ENCODE measurements around the gene CACNG8.

The CACNG8 gene

GRCh38 chr19:53978975-53979801, 16.5 kb downstream of the CACNG8 start:
- H3K9ac ChIP-seq (ENCODE audit: low read length), result no peak overlapping the region
- no peaks in the 10 kb centered on the region for H3K79me2 ChIP-seq (ENCODE audit: insufficient read depth, low read length)
- H3K36me3 ChIP-seq (ENCODE audit: insufficient read depth, low read length), result no peaks in the 10 kb centered on the region
- H4K20me1 ChIP-seq (ENCODE audit: insufficient read depth, low read length), result no peaks in the 10 kb centered on the region
- H3F3A ChIP-seq (ENCODE audit: insufficient read depth, low read length), result no peaks in the 10 kb centered on the region
- H3K27ac ChIP-seq (ENCODE audit: low read depth, low read length, poor library complexity, severe bottlenecking), result no peak overlapping the region
- TF ChIP-seq, protein P1, sequence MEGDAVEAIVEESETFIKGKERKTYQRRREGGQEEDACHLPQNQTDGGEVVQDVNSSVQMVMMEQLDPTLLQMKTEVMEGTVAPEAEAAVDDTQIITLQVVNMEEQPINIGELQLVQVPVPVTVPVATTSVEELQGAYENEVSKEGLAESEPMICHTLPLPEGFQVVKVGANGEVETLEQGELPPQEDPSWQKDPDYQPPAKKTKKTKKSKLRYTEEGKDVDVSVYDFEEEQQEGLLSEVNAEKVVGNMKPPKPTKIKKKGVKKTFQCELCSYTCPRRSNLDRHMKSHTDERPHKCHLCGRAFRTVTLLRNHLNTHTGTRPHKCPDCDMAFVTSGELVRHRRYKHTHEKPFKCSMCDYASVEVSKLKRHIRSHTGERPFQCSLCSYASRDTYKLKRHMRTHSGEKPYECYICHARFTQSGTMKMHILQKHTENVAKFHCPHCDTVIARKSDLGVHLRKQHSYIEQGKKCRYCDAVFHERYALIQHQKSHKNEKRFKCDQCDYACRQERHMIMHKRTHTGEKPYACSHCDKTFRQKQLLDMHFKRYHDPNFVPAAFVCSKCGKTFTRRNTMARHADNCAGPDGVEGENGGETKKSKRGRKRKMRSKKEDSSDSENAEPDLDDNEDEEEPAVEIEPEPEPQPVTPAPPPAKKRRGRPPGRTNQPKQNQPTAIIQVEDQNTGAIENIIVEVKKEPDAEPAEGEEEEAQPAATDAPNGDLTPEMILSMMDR (IDR thresholded peaks at IDR 0.05; ENCODE audit: low read length), result no peak
- TF ChIP-seq EZH2 (IDR thresholded peaks at IDR 0.05; ENCODE audit: borderline replicate concordance, low read length), result no peak
- H3K4me1 ChIP-seq (ENCODE audit: insufficient read depth, low read length, severe bottlenecking), result no peaks in the 10 kb centered on the region
- no peaks in the 10 kb centered on the region for H3K9me3 ChIP-seq (ENCODE audit: low read length)
- H3K9me2 ChIP-seq (ENCODE audit: low read depth, low read length), result no peaks in the 10 kb centered on the region
- no peak overlapping the region for H2AFZ ChIP-seq (ENCODE audit: low read length)
- H3K4me2 ChIP-seq (ENCODE audit: low read length), result no peak overlapping the region
- no peak overlapping the region for H3K4me3 ChIP-seq (ENCODE audit: low read depth, low read length, poor library complexity, severe bottlenecking)
- no peaks in the 10 kb centered on the region for H3K27me3 ChIP-seq (ENCODE audit: insufficient read depth, low read length)

GRCh38 chr19:53980539-53981375, 18.0 kb downstream of the CACNG8 start:
- no peaks in the 10 kb centered on the region for H3K9me3 ChIP-seq (ENCODE audit: low read length)
- H3K79me2 ChIP-seq (ENCODE audit: insufficient read depth, low read length), result no peaks in the 10 kb centered on the region
- H3K27ac ChIP-seq (ENCODE audit: low read depth, low read length, poor library complexity, severe bottlenecking), result no peak overlapping the region
- no peak overlapping the region for H3K4me3 ChIP-seq (ENCODE audit: low read depth, low read length, poor library complexity, severe bottlenecking)
- no peaks in the 10 kb centered on the region for H3K36me3 ChIP-seq (ENCODE audit: insufficient read depth, low read length)
- H4K20me1 ChIP-seq (ENCODE audit: insufficient read depth, low read length), result no peaks in the 10 kb centered on the region
- H3K9ac ChIP-seq (ENCODE audit: low read length), result no peak overlapping the region
- no peaks in the 10 kb centered on the region for H3F3A ChIP-seq (ENCODE audit: insufficient read depth, low read length)
- TF ChIP-seq, protein P1 (IDR thresholded peaks at IDR 0.05; ENCODE audit: low read length), result no peak
- no peak for TF ChIP-seq EZH2 (IDR thresholded peaks at IDR 0.05; ENCODE audit: borderline replicate concordance, low read length)
- H3K27me3 ChIP-seq (ENCODE audit: insufficient read depth, low read length), result no peaks in the 10 kb centered on the region
- no peaks in the 10 kb centered on the region for H3K4me1 ChIP-seq (ENCODE audit: insufficient read depth, low read length, severe bottlenecking)
- H3K9me2 ChIP-seq (ENCODE audit: low read depth, low read length), result no peaks in the 10 kb centered on the region
- no peak overlapping the region for H2AFZ ChIP-seq (ENCODE audit: low read length)
- H3K4me2 ChIP-seq (ENCODE audit: low read length), result no peak overlapping the region

GRCh38 chr19:53981376-53981951, 18.7 kb downstream of the CACNG8 start:
- Histone ChIP-seq H2AFZ (ENCODE audit: low read length) (no peak overlapping the region), H3K4me2 (ENCODE audit: low read length) (no peak overlapping the region), H3K9ac (ENCODE audit: low read length) (no peak overlapping the region), H3K4me1 (ENCODE audit: insufficient read depth, low read length, severe bottlenecking) (no peaks in the 10 kb centered on the region), H3K79me2 (ENCODE audit: insufficient read depth, low read length) (no peaks in the 10 kb centered on the region), H4K20me1 (ENCODE audit: insufficient read depth, low read length) (no peaks in the 10 kb centered on the region), H3K4me3 (ENCODE audit: low read depth, low read length, poor library complexity, severe bottlenecking) (no peak overlapping the region), H3K9me3 (ENCODE audit: low read length) (no peaks in the 10 kb centered on the region), H3K27me3 (ENCODE audit: insufficient read depth, low read length) (no peaks in the 10 kb centered on the region), H3F3A (ENCODE audit: insufficient read depth, low read length) (no peaks in the 10 kb centered on the region), H3K27ac (ENCODE audit: low read depth, low read length, poor library complexity, severe bottlenecking) (no peak overlapping the region), H3K9me2 (ENCODE audit: low read depth, low read length) (no peaks in the 10 kb centered on the region), H3K36me3 (ENCODE audit: insufficient read depth, low read length) (no peaks in the 10 kb centered on the region)
- TF ChIP-seq EZH2 (IDR thresholded peaks at IDR 0.05; ENCODE audit: borderline replicate concordance, low read length), result no peak
- TF ChIP-seq, protein P1 (IDR thresholded peaks at IDR 0.05; ENCODE audit: low read length), result no peak

Measured in OCI-LY1 (cell line).